Dendritic cell treated with granulocyte-macrophage colony-stimulating factor and Interleukin-4, amounts not matched to agents 40 ng/mL and 50 ng/mL, for 4 days (primary cell): ENCODE measurements around the gene CTRB2.

Source experiments
- H3K27ac Mint-ChIP-seq: one replicate; pipeline ENCODE4 v1.8.0; 2022; ENCODE audit warnings: mild to moderate bottlenecking, mixed read lengths
- H3K27me3 Mint-ChIP-seq: one replicate; pipeline ENCODE4 v1.8.0; 2022; ENCODE audit warnings: mild to moderate bottlenecking, mixed read lengths
- H3K36me3 Mint-ChIP-seq: one replicate; pipeline ENCODE4 v1.8.0; 2022; ENCODE audit warnings: low read depth, mixed read lengths
- H3K4me1 Mint-ChIP-seq: one replicate; pipeline ENCODE4 v1.8.0; 2022; ENCODE audit warnings: low read depth, mixed read lengths
- H3K4me3 Mint-ChIP-seq: one replicate; pipeline ENCODE4 v1.8.0; 2022; ENCODE audit warnings: mild to moderate bottlenecking, moderate library complexity, mixed read lengths
- H3K9me3 Mint-ChIP-seq: one replicate; pipeline ENCODE4 v1.8.0; 2022; ENCODE audit warnings: mixed read lengths
- intact Hi-C: fragments of 100-400 bp; cut with micrococcal nuclease; formaldehyde crosslinking; loops from one replicate; pipeline ENCODE4 v1.15.0; 2022

The CTRB2 gene

DNA sequence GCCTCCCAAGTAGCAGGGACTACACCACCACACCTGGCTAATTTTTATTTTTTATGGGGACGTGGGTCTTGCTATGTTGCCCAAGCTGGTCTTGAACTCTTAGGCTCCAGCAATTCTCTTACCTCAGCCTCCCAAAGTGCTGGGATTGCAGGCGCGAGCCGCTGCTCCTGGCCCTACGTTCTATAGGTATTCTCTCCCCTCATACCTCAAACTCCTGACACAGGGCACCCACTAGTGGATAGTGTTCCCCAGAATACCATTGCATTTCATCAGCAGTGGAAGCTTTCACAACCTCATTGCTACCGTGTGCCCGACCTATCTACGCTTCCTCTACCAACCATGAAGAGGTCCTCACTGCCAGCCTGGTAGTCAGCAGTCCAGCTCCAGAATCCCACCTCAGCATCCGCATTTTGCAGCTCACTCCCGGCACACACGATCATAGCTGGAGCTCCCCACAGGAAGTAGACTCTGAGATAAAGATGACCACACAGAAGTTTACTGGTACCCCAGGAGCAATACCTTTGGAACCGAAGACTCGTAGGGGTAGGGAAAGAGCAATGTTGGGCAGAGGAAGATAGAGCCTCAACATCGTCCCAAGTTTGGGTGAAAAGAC is 9.3 kb downstream of the CTRB2 start:
- Mint-ChIP-seq H3K4me3 (no peak overlapping the region), H3K4me1 (peaks cover 6% of the 10 kb centered on the region), H3K27ac (no peak overlapping the region), H3K27me3 (peaks cover 94% of the 10 kb centered on the region), H3K9me3 (no peaks in the 10 kb centered on the region), H3K36me3 (no peaks in the 10 kb centered on the region)
- intact Hi-C loops, result loop anchor here (5.0 kb wide), 1 partner anchor 350 kb away; no protein-coding TSS in a partner anchor

DNA sequence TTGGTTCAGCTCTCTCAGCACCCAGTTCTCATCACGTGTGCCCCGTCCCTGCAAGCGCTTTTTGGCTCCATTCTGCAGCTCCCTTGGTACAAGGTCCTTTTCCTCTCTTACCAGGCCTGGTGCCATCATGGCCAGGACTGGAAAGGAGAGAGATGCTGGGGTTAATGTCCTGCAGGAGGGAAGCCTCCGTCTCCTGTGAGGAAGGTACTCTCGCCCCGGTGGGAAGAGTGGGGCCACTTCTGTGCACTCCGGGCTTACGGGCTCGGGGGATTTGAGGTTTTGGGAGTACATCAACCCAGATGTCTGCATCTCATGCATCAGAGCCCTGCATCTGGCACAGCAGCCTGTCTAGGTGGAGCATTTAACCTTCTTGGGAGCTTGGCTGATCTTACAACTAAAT is 10.1 kb downstream of the CTRB2 start:
- no peak overlapping the region for H3K4me3 Mint-ChIP-seq
- H3K27me3 Mint-ChIP-seq, result peaks cover 92% of the 10 kb centered on the region
- H3K9me3 Mint-ChIP-seq, result no peaks in the 10 kb centered on the region
- H3K27ac Mint-ChIP-seq, result no peak overlapping the region
- intact Hi-C loops, result loop anchor here (5.0 kb wide), 1 partner anchor 350 kb away; no protein-coding TSS in a partner anchor
- H3K4me1 Mint-ChIP-seq, result peaks cover 6% of the 10 kb centered on the region
- no peaks in the 10 kb centered on the region for H3K36me3 Mint-ChIP-seq

DNA sequence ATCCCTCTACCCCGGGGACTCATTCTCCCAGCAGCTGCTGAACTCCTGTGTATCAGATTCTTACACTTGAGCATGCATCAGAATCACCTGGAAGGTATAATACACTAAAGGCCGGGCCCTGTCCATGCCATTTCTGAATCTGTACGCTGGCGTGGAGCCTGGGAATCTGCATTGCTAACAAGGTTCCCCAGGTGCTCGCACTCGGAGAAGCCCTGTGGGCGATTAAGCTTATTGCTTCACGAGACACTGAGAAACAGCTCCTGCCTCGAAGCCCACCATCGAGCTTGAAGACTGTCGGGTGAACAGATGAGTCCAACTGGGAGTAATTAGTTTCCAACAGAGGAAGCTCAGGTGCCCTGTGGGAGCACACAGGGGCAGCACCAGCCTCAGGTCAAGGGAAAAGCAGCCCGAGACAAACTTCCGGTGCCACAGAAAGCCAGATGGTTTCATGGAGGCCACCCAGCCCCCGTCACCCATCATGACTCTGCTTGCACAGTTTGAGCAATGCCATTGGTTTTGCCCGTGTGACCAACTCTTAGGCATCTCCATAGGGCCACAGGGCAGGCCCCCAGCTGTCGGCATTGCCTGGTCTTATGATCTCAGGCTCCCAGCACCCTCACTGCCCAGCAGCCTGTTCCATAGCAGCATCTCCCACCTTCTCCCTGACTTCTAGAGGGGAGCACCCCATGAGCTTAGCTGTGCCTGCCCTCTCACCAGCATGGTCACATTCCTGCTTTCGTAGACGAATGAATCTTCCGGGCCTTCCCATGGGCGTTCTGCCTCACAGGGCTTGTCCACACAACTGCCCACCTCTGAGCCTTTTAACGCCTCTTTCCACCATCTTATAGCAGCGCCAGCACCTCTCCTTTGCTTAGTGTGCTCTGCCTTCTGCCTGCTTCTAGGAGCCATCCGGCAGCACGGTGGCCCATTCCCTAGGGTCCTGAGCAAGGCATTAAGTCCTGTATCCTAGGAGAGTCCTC is 10.9 kb downstream of the CTRB2 start:
- Mint-ChIP-seq H3K27me3 (peaks cover 91% of the 10 kb centered on the region), H3K4me3 (no peak overlapping the region), H3K4me1 (peaks cover 3% of the 10 kb centered on the region), H3K27ac (no peak overlapping the region), H3K9me3 (no peaks in the 10 kb centered on the region), H3K36me3 (no peaks in the 10 kb centered on the region)
- intact Hi-C loops, result loop anchor here (5.0 kb wide), 1 partner anchor 351 kb away; no protein-coding TSS in a partner anchor

DNA sequence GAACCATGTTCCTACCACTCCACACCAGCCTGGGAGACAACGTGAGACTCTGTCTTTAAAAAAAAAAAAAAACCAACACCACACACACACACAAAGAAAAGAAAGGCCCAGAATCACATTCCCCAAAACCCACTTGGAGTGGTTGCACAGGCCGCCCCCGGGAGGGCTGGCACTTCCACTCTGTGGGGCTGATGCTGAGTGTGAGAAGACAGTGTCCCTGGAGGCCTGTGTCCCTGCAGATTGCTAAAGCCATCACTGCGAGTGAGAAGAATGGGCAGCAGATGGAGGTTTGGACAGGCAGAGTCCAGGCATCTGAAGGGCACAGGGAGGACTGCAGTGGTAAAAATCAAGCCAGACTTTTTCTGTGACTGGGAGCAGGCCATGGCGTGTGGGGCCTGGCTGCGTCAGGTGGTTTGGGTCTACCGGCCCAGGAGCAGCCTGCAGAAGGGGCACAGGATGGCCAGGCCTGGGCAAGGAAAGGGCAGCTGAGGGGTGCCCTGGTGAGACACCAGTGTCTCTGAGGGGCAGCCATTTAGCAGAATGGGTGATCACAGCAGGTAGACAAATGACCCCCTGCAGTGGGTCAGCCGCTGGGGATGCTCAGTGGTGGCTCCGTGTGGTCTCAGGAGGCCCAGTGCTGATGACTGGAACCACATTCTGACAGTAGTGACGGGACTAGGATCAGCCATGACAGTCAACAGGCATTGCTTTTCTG is 13.1 kb downstream of the CTRB2 start:
- no peak overlapping the region for H3K27ac Mint-ChIP-seq
- no peak overlapping the region for H3K4me3 Mint-ChIP-seq
- peaks cover 84% of the 10 kb centered on the region for H3K27me3 Mint-ChIP-seq
- no peaks in the 10 kb centered on the region for H3K4me1 Mint-ChIP-seq
- H3K9me3 Mint-ChIP-seq, result no peaks in the 10 kb centered on the region
- intact Hi-C loops, result no loop called here
- no peaks in the 10 kb centered on the region for H3K36me3 Mint-ChIP-seq

DNA sequence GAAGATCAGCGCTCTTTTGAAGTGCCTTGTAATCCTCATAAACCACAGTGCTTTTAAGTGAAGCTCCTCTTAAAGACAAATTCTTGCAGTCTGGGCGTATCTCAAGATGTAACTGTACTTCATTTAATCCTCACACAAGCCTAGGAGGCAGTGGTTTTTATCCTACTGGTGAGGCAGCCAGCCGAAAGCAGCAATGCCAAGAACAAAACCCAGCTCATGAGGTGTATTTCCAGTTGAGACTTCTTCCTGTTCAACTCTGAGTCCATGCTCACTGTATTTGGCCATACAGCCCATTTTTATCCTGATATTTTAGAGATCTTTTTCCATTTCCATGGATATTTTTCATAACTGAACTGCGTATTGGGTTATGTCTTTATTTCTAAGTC is 13.7 kb downstream of the CTRB2 start:
- H3K27ac Mint-ChIP-seq, result no peak overlapping the region
- peaks cover 85% of the 10 kb centered on the region for H3K27me3 Mint-ChIP-seq
- intact Hi-C loops, result no loop called here

DNA sequence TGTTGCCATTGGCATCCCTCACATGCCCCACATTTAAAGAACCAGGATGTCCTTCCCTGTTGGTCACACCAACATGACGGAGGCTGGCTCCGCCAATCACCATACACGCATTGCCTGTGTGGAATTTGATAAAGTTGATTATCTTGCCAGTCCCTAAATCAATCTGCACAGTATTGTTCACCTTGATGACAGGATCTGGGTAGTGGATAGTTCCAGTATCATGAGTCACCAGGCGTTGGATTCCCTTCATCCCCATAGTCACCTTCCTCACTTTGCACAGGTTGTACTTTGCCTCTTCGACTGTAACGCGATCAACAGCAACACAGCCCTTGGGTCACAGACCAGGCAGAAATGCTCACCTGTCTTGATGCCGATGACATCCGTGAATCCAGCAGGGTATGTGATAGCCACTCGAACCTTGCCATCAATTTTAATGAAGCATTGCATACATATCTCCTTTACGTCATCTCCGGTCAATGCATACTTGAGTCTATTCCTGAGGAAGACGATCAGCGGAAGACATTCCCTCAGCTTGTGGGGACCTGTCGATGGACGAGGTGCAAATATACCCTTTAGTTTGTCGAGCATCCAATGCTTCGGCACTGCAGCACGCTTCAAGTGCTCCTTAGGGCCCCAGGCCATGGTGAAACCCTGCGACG is 14.2 kb downstream of the CTRB2 start:
- Mint-ChIP-seq H3K4me1 (no peaks in the 10 kb centered on the region), H3K9me3 (no peaks in the 10 kb centered on the region), H3K36me3 (no peaks in the 10 kb centered on the region), H3K27me3 (peaks cover 82% of the 10 kb centered on the region), H3K27ac (no peak overlapping the region), H3K4me3 (no peak overlapping the region)
- intact Hi-C loops, result no loop called here

More for the DNA sequence above, 13.7 kb downstream of the CTRB2 start:
- H3K36me3 Mint-ChIP-seq, result no peaks in the 10 kb centered on the region
- no peak overlapping the region for H3K4me3 Mint-ChIP-seq
- H3K4me1 Mint-ChIP-seq, result no peaks in the 10 kb centered on the region
- no peaks in the 10 kb centered on the region for H3K9me3 Mint-ChIP-seq

DNA sequence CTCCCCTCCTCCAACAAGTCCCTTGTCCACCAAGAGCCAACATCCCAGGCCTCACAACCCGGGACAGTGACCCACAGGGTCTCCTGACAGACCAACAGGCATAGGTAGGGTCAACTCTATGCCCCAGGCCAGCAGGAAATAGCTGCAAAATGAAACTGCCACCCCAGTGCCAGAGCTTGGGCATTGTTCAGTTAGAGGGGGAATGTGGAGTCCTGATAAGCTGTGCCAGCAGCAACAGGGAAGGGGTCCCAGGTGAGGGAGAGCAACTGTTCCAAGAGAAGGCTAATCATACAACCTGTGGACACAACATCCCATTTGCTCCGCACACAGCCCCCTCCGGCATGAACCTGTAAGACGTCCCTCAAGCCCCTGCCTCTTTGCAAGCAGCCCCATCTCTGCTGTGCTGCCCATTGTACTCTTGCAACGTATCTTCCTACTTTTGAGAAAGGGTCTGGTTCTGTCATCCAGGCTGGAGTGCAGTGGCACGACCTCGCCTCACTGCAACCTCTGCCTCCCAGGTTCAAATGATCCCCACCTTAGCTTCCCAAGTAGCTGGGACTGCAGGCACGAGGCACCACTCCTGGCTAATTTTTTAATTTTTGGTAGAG is 17.2 kb downstream of the CTRB2 start:
- Mint-ChIP-seq H3K4me3 (no peak overlapping the region), H3K4me1 (no peaks in the 10 kb centered on the region), H3K27me3 (peaks cover 68% of the 10 kb centered on the region), H3K9me3 (peaks cover 7% of the 10 kb centered on the region), H3K27ac (no peak overlapping the region), H3K36me3 (no peaks in the 10 kb centered on the region)
- intact Hi-C loops, result no loop called here

DNA sequence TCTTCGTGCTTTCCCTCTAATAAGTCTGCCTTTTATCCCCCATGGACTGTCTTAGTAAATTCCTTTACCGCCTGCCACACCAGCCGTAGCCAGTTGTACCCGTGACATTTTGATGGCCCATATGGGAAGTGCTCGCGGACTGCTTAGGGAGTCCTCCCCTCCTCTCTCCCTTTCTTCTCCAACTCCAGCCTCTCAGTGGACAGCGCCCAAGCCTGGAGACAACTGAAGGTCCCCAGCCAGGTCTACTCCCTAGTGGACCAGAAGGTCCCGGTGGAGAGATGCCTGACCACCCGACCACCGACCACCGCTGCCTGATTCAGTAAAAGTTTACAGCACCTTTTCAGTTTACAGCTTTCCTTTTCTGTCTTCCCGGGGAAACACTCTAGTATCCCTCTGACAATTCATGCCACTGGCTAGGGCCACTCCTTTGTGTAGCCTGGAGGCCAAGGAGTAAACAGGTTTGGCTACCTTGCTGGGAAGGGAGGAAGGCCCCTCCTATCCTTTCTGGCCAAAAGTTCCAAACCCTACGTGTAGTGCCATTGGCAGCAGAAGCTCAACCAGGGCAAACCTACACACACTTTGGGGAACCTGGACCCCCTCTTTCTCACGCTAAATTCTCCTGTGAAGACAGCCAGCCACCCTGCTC is 18.0 kb downstream of the CTRB2 start:
- Mint-ChIP-seq H3K9me3 (peaks cover 7% of the 10 kb centered on the region), H3K27me3 (peaks cover 63% of the 10 kb centered on the region), H3K4me3 (no peak overlapping the region), H3K27ac (no peak overlapping the region), H3K36me3 (no peaks in the 10 kb centered on the region), H3K4me1 (no peaks in the 10 kb centered on the region)
- intact Hi-C loops, result no loop called here

DNA sequence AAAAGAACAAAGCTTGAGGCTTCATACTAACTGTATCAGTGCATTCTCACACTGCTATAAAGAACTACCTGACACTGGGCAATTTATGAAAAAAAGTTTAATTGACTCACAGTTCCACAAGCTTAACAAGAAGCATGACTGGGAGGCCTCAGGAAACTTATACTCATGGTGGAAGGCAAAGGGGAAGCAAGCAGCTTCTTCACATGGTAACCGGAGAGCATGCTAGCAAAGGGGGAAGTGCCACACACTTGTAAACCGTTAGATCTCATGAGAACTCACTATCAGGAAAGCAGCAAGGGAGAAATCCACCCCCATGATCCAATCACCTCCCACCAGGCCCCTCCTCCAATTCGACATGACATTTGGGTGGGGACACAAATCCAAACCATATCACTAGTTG is 25.3 kb downstream of the CTRB2 start:
- intact Hi-C loops, result no loop called here
- Mint-ChIP-seq H3K36me3 (no peaks in the 10 kb centered on the region), H3K27me3 (peaks cover 29% of the 10 kb centered on the region), H3K4me3 (no peak overlapping the region), H3K9me3 (peaks cover 47% of the 10 kb centered on the region), H3K4me1 (peaks cover 5% of the 10 kb centered on the region), H3K27ac (no peak overlapping the region)

DNA sequence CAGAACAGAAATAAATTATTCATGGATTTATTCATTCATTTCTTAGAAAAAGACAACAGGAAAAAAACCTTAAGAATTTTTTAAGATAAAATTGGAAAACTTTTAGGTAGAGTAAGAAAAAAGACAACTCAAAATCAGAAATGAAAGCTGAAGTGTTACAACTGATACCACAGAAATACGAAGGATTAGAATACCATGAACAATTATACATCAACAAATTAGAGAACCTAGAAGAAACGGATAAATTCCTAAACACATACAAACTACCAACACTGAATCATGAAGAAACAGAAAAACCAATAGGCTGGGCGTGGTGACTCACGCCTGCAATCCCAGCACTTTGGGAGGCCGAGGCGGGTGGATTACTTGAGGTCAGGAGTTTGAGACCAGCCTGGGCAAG is 27.8 kb downstream of the CTRB2 start:
- intact Hi-C loops, result no loop called here
- H3K4me3 Mint-ChIP-seq, result no peak overlapping the region
- peaks cover 17% of the 10 kb centered on the region for H3K27me3 Mint-ChIP-seq
- peaks cover 65% of the 10 kb centered on the region for H3K9me3 Mint-ChIP-seq
- H3K4me1 Mint-ChIP-seq, result peaks cover 5% of the 10 kb centered on the region
- H3K36me3 Mint-ChIP-seq, result no peaks in the 10 kb centered on the region
- H3K27ac Mint-ChIP-seq, result no peak overlapping the region

DNA sequence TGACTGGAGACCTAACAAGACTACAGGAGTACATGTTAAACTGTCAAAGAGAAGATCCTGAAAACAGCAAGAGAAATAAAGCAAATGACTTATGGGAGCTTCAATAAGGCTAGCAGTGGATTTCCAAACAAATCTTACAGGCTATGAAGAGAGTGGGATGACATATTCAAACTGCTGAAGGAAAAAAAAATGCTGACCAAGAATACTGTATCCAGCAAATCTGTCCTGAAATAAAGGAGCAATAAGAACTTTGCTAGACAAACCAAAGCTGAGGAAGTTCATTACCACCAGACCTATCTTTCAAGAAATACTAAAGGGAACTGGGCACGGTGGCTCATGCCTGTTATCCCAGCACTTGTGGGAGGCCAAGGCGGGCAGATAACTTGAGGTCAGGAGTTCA is 30.0 kb downstream of the CTRB2 start:
- Mint-ChIP-seq H3K4me3 (no peak overlapping the region), H3K27ac (no peak overlapping the region), H3K36me3 (peaks cover 6% of the 10 kb centered on the region), H3K4me1 (peaks cover 4% of the 10 kb centered on the region), H3K9me3 (peaks cover 85% of the 10 kb centered on the region), H3K27me3 (peaks cover 4% of the 10 kb centered on the region)
- intact Hi-C loops, result no loop called here

DNA sequence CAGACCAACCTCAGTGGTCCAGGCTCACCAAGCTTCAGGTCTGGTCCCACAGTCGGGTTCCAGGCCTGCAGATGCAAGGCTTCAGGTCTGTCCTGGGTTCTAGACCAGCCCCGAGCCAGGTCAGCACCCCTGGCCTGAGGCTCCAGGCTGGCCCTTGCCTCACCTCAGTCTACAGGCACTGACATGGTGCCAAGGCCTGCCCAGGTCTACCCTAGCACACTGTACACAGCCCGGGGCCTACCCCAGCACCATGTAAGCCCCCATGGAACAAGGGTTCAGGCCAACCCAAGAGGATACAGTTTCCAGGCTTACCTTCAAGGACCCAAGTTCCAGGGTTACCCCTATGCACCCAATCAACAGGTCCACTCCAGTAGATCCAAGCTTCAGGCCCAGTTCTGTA is 31.9 kb downstream of the CTRB2 start:
- intact Hi-C loops, result no loop called here
- Mint-ChIP-seq H3K36me3 (peaks cover 11% of the 10 kb centered on the region), H3K27ac (no peak overlapping the region), H3K4me1 (no peaks in the 10 kb centered on the region), H3K27me3 (no peaks in the 10 kb centered on the region), H3K4me3 (no peak overlapping the region), H3K9me3 (peaks cover 80% of the 10 kb centered on the region)

DNA sequence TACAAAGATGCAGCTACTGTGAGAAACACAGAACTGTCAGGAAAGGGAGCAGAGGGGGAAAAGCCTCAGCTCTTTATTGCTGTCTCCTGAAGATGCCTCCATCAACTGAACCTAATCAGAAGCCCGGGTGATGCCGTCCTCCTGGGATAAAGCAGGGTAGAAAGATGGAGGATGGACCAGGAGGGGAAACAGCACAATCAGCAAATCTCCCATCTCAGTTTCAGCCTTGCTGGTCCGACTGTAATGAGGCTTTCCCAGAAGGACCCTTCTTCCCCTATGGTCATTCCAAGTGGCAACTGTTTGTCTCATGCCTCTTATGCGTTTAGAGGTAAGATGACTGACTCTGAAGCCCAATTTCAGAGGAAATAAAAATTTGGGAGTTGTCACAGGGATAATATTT is 34.4 kb downstream of the CTRB2 start:
- Mint-ChIP-seq H3K27ac (no peak overlapping the region), H3K4me3 (no peak overlapping the region), H3K9me3 (peaks cover 87% of the 10 kb centered on the region), H3K36me3 (peaks cover 36% of the 10 kb centered on the region), H3K27me3 (no peaks in the 10 kb centered on the region), H3K4me1 (no peaks in the 10 kb centered on the region)
- intact Hi-C loops, result no loop called here
